Gastroesophageal sphincter (tissue), 3 donors: ENCODE measurements around the gene STARD9.
"Not testable (repeated sequence)": the region's sequence is repeated elsewhere in the genome, so short reads cannot be mapped to it uniquely, and the experiment has no call there.

Experiments
- POLR2A ChIP-seq, 2 donors: fragments of 450-650 bp; IDR thresholded peaks; one replicate each; pipeline ENCODE4 v1.6.1; 2017; ENCODE audit warnings: antibody characterized with exemption in 2 of 2, mild to moderate bottlenecking in 2 of 2, moderate library complexity in 1 of 2
- TF ChIP-seq, protein P1 (sequence below), 4 experiments: fragments of 200-600 bp in 2 of 4; fragments of 450-650 bp in 2 of 4; sonication (generic) in 1 of 4; IDR thresholded peaks; one replicate each; pipeline ENCODE4 v1.5.1; 2017 to 2019; ENCODE audit warnings: antibody characterized with exemption in 4 of 4, mild to moderate bottlenecking in 2 of 4, moderate library complexity in 2 of 4

- TF ChIP-seq, protein P1, sequence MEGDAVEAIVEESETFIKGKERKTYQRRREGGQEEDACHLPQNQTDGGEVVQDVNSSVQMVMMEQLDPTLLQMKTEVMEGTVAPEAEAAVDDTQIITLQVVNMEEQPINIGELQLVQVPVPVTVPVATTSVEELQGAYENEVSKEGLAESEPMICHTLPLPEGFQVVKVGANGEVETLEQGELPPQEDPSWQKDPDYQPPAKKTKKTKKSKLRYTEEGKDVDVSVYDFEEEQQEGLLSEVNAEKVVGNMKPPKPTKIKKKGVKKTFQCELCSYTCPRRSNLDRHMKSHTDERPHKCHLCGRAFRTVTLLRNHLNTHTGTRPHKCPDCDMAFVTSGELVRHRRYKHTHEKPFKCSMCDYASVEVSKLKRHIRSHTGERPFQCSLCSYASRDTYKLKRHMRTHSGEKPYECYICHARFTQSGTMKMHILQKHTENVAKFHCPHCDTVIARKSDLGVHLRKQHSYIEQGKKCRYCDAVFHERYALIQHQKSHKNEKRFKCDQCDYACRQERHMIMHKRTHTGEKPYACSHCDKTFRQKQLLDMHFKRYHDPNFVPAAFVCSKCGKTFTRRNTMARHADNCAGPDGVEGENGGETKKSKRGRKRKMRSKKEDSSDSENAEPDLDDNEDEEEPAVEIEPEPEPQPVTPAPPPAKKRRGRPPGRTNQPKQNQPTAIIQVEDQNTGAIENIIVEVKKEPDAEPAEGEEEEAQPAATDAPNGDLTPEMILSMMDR (IDR thresholded peaks at IDR 0.05): not testable (repeated sequence)
- TF ChIP-seq POLR2A (IDR thresholded peaks at IDR 0.05): not testable (repeated sequence)
Measured at GRCh38 chr15:42761813-42762212, 186.4 kb downstream of the STARD9 start.
